KMS-11 (cell line): ENCODE results near the gene NPM1.

Source experiments
- H2AFZ ChIP-seq: fragments of 200-600 bp; sonication (generic); 2 replicates; pipeline ENCODE4 v1.6.1; 2016; ENCODE audit warnings: antibody characterized with exemption, mixed run types, low read depth
- H3K27ac ChIP-seq: fragments of 200-600 bp; sonication (generic); 2 replicates; pipeline ENCODE4 v1.6.1; 2016; ENCODE audit warnings: mild to moderate bottlenecking, mixed run types
- H3K27me3 ChIP-seq: fragments of 200-600 bp; sonication (generic); 2 replicates; pipeline ENCODE4 v1.6.1; 2017; ENCODE audit warnings: mild to moderate bottlenecking, low read depth, mixed run types, moderate library complexity; ENCODE audit not compliant: insufficient read depth
- H3K36me3 ChIP-seq: fragments of 200-600 bp; sonication (generic); 2 replicates; pipeline ENCODE4 v1.6.1; 2017; ENCODE audit warnings: mild to moderate bottlenecking, mixed run types; ENCODE audit not compliant: insufficient read depth
- H3K4me1 ChIP-seq: fragments of 200-600 bp; sonication (generic); 2 replicates; pipeline ENCODE4 v1.6.1; 2016; ENCODE audit warnings: mild to moderate bottlenecking, low read depth, mixed run types; ENCODE audit not compliant: poor library complexity, severe bottlenecking
- H3K4me2 ChIP-seq: fragments of 200-600 bp; sonication (generic); 2 replicates; pipeline ENCODE4 v1.7.0; 2016; ENCODE audit warnings: mild to moderate bottlenecking, mixed run types
- H3K4me3 ChIP-seq: fragments of 200-600 bp; sonication (generic); IDR thresholded peaks from 2 replicates; pipeline ENCODE4 v1.6.1; 2017; ENCODE audit warnings: low read depth, low read length, mixed read lengths; ENCODE audit not compliant: insufficient read depth
- H3K79me2 ChIP-seq: fragments of 200-600 bp; sonication (generic); 2 replicates; pipeline ENCODE4 v1.6.1; 2016; ENCODE audit warnings: low read depth, mixed run types; ENCODE audit not compliant: insufficient read depth
- H3K9ac ChIP-seq: fragments of 200-600 bp; sonication (generic); 2 replicates; pipeline ENCODE4 v1.6.1; 2016; ENCODE audit warnings: mild to moderate bottlenecking, mixed run types
- H4K20me1 ChIP-seq: fragments of 200-600 bp; sonication (generic); 2 replicates; pipeline ENCODE4 v1.6.1; 2016; ENCODE audit warnings: mild to moderate bottlenecking, mixed run types; ENCODE audit not compliant: insufficient read depth
- TF ChIP-seq, protein P1 (sequence below): fragments of 200-600 bp; sonication (generic); conservative IDR thresholded peaks from 2 replicates; pipeline ENCODE4 v1.6.1; 2017; ENCODE audit warnings: low read depth, mild to moderate bottlenecking, antibody characterized with exemption, low read length, moderate library complexity, mixed read lengths

Gene NPM1

DNA sequence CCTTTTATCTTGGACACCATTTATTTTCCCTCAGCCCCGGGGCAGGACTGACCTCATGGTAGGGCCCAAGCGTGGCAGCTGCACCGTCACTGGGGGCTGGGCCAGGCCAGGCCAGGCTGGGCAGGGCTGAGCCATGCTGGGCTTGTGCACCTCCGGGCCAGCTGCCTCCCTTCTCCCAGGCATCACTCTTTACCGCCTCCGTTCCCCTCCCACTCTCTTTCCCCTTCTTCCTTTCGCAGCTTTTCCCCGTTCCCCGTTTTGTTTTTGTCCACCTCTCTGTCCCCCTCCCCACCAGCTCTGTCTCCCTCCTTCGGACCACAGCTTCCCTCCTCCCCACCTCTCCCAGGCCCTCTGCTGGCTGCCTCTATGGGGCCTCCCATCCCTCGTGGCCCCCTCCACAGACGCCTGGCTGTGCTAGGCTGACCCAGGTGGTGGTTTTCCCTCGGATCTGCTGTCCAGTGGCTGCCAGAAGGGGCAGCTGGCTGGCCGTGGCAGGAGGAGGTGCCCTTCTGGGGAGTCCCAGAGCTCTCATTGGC is 49.7 kb downstream of the NPM1 start:
- Histone ChIP-seq H3K79me2 (no peaks in the 10 kb centered on the region), H2AFZ (no peak overlapping the region), H3K4me3 (no peak overlapping the region), H3K9ac (no peak overlapping the region), H3K27ac (no peak overlapping the region), H4K20me1 (no peaks in the 10 kb centered on the region), H3K4me1 (no peaks in the 10 kb centered on the region), H3K36me3 (no peaks in the 10 kb centered on the region), H3K4me2 (no peak overlapping the region), H3K27me3 (no peaks in the 10 kb centered on the region)
- TF ChIP-seq, protein P1, sequence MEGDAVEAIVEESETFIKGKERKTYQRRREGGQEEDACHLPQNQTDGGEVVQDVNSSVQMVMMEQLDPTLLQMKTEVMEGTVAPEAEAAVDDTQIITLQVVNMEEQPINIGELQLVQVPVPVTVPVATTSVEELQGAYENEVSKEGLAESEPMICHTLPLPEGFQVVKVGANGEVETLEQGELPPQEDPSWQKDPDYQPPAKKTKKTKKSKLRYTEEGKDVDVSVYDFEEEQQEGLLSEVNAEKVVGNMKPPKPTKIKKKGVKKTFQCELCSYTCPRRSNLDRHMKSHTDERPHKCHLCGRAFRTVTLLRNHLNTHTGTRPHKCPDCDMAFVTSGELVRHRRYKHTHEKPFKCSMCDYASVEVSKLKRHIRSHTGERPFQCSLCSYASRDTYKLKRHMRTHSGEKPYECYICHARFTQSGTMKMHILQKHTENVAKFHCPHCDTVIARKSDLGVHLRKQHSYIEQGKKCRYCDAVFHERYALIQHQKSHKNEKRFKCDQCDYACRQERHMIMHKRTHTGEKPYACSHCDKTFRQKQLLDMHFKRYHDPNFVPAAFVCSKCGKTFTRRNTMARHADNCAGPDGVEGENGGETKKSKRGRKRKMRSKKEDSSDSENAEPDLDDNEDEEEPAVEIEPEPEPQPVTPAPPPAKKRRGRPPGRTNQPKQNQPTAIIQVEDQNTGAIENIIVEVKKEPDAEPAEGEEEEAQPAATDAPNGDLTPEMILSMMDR, result no peak

- Histone ChIP-seq H3K36me3 (no peaks in the 10 kb centered on the region), H2AFZ (no peak overlapping the region), H3K27me3 (no peaks in the 10 kb centered on the region), H3K79me2 (no peaks in the 10 kb centered on the region), H3K4me1 (no peaks in the 10 kb centered on the region), H3K27ac (no peak overlapping the region), H3K4me2 (no peak overlapping the region), H3K4me3 (no peak overlapping the region), H4K20me1 (no peaks in the 10 kb centered on the region), H3K9ac (no peak overlapping the region)
- TF ChIP-seq, protein P1, result no peak
Measured at GRCh38 chr5:171438738-171439137, 51.1 kb downstream of the NPM1 start.

GRCh38 chr5:171441246-171441791 is 53.7 kb downstream of the NPM1 start:
- Histone ChIP-seq H3K27ac (no peak overlapping the region), H3K36me3 (no peaks in the 10 kb centered on the region), H3K79me2 (no peaks in the 10 kb centered on the region), H3K4me1 (no peaks in the 10 kb centered on the region), H2AFZ (no peak overlapping the region), H3K4me2 (no peak overlapping the region), H3K4me3 (no peak overlapping the region), H3K9ac (no peak overlapping the region), H4K20me1 (no peaks in the 10 kb centered on the region), H3K27me3 (no peaks in the 10 kb centered on the region)
- TF ChIP-seq, protein P1, result no peak

DNA sequence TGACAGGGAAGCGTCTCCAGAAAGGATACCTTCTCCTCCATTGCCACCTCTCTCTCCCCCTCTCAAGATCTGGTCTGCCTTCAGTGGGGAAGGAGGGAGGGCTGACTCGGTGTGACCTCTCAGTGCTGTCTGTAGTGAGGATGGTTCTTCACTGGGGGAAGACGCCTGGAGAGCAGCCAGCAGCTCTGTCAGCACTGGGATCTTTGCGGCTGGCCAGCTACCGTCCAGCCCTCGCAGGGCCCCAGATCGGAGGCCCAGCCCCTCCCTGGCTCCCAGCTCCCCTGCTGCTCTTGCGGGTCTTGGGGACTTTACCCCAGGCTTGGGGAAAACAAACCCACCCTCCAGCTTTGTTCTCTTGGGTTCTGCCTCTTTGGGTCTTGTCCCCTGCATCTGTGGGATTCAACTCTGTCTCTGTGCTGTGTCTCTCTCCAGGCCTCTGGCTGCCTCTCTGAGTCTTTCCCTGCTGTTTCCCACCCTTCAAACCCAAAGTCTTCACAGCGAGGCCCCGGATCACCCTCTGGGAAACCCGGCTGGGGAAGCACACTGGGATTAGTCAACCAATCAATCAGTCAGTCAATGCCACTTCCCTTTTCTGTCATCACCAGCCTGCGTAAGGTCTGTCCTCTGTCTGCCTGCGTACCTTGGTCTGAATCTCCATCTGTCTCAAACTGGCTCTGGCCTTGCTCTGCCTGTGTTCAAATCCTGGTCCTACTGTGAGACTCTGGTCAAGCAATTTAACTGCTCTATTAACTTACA is 54.8 kb downstream of the NPM1 start:
- TF ChIP-seq, protein P1, result no peak
- Histone ChIP-seq H3K4me3 (no peak overlapping the region), H3K27ac (no peak overlapping the region), H3K79me2 (no peaks in the 10 kb centered on the region), H3K27me3 (no peaks in the 10 kb centered on the region), H3K36me3 (no peaks in the 10 kb centered on the region), H3K4me2 (no peak overlapping the region), H3K4me1 (no peaks in the 10 kb centered on the region), H3K9ac (no peak overlapping the region), H4K20me1 (no peaks in the 10 kb centered on the region), H2AFZ (no peak overlapping the region)
